ENCODE measurements around the gene P3H4.
"Not testable (repeated sequence)": the region's sequence is repeated elsewhere in the genome, so short reads cannot be mapped to it uniquely, and the experiment has no call there.

P3H4 gene

DNA sequence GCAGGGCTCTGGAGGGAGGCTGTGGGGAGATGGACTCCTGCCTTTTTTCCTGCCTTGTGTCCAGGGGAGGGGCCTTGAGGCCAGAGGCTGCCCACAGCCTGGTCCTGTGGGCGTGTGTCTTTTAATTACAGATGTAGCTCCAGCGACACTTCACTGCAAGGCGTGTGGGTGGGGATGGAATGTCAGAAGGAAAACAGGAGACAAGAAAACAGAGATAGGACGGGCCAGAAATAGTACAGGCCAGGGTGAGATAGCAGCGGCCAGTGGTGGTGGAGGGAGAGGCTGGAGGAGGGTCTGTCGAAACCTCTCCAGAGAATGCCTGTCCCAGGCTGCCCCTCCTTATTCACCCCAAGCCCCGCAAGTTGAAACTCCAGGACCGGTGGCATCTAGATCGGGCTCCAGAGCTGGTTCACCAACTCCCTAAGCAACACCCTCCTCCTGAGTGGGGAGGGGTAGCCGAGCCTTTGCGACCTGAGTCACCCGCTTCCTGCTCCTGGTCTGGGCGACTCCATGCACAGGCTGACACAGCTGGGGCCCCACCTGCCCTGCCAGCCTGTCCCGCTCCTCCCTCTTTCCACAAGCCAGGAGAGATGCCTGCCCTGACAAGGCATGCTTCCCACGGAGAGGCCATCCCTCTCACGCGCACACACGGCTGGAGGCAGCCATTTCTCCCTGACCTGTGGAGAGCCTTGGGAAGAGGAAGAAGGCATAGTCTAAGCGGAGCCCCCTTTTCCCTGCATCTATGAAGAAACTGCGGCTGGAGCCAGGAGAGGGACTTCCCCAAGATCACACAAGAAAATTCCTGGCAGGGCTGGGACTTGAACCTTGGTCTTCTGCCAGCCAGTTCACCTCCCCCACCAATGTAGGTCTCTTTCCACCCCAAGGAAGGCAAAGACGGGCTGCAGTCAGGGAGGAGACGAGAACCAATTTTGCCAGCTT, 18.6 kb downstream of the P3H4 start:
- no peak for DNase-seq

DNA sequence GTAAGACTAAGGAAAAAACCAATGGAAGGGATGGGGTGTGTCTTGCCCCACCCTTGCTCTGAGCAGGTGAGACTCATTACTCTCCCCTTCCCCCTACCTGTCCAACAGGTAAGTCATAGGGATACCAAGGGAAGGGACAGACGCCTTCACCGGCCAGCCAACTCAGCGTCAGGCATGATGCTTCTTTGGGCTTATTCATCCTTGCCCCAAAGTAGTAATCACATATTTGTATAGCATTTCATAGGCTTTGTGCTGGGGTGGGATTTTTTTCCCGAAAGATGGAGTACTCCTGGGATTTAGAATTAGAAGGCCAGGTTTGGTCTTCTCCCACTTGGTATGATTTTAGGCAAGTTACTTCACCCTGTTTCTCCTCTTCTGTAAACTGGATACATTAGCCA, 24.7 kb downstream of the P3H4 start:
- no peak for DNase-seq

DNA sequence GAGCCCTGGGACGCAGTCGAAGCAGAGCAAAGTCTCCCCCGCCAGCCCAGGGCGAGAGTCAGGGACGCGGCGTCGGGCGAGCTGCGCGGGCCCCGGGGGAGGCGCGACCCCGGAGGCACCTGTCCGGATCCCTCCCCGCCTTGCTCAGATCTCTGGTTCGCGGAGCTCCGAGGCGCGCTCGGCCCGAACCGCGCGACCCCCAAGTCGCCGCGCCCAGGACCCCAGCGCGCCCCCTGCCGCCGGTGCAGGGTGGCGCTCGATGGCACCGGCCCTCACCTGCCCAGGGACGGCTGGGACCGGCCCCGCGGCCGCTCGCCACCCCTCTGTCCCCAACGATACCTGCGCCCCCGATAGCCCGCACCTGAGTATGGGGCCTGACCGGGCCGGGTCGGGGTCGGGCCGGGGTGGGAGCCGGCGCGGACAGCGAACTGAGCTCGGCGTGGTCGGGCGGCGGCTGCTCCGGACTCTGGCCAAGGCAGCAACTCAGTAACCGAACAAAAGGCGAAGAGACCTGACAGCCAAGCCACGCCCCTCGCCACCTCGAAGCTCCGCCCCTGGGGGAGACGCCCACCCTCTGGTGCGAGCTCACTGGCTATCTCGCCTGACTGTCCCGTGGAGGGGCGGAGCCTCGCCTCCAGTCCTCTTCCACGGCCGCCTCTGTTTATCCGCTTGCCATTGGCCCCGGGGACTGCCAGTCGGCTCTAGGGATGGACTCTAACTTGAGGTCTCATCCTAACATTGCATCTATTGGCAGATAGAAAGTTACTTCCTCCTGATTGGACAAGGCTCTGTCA, 25.3 kb downstream of the P3H4 start, which contains the start of gene JUP:
JUP (minus strand) TSS at position 485 of the 794 bp plus-strand sequence. CDS start 14,857 bp downstream, outside the sequence.
- peak; percentile 86 for DNase-seq

DNA sequence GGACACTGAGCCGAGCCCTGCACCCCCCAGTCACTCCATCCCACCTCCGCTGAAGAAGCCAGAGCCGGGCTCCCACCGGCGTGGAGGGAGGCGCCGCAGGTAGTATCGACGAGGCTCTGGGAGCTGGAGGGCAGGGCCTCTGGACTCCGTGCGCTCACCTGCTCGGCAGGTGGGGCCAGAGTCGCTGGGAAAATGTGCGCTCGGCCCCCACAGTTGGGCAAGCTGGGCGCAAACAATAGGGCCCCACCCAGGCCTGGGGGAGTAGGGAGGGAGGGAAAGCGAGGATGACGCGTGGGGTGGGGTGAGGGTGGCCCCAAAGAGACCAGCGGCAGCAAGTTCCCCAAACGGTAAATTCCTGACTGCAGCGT, 25.9 kb downstream of the P3H4 start:
- DNase-seq: no peak

DNA sequence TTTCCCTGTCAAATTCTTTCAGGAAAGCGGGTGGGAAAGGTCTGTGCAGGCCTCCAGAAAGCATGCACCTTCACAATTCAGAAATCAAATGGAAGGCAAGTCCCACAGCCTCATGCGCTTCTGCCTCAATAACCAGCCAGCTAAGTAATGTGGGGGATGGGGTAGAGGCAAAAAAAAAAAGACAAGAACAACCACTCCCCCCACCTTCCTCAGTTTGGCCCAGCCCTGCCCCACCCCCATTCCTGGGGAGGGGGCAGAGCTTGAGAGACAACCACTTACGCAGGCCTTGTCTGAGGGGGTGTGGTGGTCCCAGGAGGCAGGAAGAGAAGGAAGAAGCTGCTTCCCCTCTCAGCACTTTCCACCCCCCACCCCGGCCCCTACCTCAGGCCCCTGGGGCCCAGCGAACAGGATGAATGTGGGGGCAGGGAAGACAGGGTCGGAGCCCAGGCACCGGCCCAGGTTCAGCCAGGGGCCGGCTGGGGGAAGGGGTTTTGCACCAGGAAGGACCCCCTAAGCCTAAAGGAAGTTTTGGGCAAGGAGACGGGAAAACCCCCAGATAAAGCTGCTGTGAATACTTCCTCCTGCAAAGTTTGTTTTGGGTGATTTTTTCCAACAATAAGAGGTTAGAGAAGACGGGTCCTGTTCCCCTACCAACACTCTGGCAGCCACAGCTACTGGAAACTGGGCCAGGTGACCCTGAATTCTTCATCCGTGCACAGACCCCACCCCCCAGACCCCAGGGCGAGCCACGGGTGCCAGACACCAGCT, 26.5 kb downstream of the P3H4 start:
- DNase-seq: no peak

DNA sequence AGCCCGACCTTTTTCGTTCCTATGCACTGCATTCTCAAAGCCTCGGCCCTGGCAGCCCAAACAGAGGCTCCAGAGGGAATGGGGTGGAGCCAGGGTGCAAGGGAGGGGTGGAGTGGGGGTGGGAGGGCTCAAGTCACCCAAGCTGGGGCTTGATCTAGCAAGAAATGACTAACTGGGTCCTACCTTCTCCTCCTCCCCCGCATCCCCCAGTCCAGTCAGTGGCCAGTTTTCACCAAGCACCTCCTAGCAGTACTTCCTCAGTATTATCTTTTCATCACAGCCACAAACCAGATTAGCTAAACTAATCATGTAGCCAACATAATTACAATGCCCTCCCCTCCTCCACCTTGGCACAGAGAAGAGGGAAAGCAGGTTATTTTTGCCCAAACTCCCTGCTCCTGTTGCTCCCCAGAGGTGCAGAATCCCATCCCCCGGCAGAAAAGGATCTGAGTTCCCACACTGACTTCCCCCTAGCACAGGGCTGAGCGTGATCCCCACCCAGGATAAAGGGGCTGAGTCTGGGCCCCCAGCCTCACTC, 27.5 kb downstream of the P3H4 start:
- DNase-seq: no peak

DNA sequence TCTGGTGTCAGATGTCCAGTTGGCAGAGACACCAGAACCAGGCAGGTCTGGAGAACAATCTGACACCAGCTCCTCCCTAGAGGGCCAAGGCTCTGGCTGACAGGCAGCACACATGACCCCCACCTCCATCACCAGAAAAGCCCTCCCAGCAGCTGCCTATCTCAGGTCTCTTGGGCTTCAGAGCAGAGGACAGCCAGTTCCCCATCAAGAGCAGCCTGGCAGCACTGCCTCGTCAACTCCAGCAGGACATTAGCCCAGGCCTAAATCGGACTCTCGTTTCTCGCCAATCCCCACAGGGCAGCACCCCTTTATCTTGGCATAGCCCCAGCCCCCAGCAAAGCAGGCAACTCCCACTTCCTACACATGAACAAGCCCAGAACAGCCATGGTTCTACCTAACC, 29.6 kb downstream of the P3H4 start:
- DNase-seq: no peak

DNA sequence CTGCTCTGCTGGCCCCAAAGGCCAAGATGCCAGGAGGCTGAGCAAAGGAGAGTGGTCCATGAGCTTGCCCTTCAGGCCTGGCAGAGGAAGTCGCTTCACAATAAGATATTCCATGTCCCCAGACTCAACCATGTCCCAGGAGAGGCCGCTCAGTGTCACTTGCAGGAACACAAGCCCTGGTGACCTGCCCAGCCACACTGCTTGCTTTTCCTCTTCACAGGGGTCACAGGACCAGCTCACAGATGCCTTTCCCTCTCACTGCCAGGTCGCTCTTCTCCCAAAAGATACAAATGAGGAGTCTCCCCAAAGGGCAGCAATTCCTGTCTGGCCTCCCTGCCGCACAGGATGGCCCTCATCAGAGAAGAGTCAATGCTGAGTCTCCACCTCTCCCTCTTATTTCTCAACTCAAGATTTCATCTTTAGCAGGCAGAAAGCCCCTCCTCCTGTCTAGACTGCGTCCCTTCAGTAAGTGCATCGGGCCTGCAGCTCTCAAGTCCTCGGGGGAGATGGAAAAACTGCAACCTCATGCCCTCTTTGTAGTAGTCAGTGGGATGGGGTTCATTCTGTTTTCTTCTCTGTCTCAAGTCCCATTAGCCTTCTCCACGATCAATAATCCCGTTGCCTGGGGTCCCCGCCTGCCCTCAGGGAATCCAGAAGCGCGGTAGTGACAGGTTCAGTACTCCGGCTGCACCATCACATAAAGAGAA, 30.2 kb downstream of the P3H4 start:
- no peak for DNase-seq

DNA sequence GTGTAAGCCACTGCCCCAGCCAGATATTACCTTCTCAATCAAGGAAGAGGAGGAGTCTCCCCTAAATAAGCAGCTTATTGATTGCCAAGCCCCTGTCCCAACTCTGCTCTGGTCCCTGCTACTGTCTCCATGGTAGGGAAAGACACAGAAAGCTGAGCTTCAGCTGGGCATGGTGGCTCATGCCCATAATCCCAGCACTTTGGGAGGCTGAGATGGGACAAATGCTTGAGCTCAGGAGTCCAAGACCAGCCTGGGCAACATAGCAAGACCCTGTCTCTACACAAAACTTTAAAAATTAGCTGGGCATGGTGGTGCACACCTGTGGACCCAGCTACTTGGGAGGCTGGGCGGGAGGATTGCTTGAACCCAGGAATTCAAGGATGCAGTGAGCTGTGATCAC, 31.8 kb downstream of the P3H4 start:
- DNase-seq: no peak

DNA sequence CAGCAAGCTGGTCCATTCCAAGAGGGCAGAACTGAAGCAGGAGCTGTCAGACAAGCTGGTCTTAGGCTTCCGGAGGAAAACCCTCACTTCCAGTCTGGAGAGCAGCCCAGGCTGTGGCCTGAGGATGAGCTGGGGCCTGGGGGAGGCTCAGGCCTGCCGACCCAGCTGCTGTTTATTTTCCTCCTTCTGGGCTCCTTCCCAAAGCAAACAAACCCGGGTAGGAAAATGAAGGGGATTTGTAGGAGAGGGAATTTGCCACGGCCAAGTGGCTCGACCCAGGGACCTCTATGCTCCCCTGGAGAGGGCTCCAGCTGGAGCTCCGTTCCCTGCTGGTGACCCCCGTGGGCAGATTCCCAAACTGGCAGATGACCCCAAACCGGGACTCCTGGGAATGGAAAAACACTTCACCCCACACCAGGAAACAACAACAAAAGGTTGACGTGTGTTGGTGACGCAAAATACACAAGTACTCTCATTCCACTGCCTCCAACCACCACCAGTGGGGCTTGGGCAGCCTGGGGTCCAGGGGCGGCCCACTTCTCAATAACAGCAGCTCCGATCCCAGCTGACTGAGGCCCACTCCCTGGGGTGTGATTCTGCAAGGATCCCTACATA, 34.1 kb downstream of the P3H4 start:
- no peak for DNase-seq

DNA sequence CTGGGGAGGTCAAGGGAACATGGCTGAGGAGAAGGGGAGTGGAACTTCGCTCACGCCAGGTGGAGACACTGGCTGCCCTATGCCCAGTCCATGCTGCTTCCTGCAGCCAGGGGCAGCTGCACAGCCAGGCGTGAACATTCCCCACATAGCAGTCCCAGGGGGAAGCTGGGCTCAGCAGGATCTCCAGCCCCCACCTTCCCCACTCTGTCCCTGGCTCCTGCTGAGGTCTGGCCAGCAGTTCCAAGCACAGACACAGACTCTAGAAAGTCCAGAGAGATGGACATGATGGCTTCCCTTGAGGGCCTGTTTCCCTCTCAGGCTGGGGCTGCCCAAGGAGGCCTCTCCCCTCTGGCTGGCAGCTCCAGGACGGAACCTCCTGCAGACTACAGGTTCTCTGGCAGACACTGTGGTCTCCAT, 34.6 kb downstream of the P3H4 start:
- DNase-seq: no peak

DNA sequence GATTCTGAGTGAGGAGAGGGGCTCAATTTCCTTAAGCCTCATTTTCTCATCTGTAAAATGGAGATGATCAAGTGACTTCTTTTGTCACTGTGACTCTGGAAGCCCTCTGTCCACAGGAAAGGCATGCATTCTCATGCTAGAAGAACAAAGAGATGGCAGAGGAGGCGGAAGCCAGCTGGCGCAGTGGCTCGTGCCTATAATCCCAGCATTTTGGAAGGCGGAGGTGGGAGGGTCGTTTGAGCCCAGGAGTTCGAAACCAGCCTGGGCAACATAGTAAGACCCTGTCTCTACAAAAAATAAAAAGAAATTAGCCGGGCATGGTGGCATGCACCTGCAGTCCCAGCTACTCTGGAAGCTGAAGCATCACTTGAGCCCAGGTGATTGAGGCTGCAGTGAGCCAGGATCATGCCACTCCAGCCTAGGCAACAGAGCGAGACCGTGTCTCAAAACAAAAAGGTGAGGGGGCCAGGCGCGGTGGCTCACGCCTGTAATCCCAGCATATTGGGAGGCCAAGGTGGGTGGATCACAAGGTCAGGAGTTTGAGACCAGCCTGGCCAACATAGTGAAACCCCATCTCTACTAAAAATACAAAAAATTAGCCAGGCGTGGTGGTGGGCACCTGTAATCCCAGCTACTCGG, 35.4 kb downstream of the P3H4 start:
- DNase-seq: not testable (repeated sequence)

DNA sequence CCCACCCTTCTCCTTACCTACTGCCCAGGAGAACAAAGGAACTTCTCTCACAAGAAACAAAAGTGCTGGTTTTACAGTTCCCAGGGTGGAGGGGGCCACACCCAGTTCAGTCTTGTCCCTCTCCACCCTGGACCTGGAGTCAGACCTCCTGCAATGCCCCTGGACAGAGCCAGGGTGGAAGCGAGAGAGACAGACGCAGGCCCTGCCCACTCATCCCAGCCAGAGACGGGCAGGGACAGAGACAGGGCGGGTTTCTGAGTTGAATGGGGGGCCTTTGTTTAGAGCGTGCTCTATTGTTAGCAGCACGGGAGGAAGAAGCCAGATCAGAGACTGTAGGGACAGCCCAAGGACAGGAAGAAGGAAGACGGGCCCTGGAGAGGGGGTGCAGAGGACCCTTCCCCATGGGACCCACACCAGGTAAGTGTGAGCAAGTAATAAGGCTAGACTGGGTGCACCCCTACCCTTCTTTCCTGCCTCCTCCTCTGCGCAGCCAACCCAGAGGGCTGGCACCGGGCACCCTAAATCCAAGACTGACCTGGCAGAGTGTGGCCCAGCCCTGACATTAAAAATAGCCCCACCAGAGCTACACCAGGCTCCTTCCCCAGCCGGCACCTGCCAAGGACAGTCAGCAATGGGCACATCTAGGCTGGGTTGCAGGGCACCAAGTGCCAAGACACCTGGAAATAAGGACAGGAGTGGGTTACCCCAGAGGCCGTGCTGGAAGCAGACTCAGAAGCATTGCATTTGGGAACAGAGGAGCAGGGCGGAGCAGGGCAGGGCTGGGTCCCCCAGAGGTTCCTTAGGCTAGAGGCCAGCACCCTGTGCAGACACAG, 36.1 kb downstream of the P3H4 start:
- no peak for DNase-seq

DNA sequence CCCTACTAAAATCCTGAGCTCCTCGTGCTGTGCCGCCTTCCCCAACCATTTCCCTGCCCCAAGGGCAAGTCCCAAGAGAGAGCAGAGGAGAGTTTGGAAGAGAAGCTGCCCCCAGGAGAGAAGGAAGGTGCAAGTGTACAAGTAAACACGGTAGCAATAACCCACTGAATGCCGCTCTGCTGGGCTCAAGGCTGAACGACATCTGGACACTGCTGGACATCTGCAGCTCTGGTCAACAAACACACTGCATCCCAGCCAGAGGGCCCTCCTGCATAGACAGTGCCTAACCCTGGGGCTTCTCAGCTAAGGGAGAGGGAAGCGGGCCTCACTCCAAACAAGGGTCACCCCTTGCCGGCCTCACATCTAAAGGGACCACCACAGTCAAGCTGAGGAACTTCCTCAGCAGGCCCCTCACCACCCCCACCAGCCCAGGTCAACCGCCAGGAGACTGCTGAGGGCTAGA, 38.0 kb downstream of the P3H4 start:
- no peak for DNase-seq

DNA sequence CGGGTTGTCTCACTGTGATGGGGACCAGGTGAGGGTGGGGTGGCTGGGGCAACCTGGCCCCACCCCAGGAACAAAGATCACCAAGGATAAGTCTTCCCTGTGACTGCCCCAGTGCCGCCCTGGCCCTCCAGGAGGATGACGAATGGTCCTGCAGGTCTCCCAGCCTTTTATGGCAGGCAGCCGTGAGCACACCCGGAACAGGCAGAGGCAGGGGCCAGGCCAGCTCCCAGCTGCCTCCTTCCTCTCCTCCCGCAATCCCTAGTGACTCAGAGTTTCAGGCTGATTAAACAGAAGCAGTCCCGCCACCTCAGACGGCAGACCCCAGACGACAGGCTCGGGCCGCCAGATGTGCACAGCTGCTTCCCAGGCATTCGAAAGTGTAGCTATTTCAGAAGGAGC, 38.6 kb downstream of the P3H4 start:
- DNase-seq: no peak

DNA sequence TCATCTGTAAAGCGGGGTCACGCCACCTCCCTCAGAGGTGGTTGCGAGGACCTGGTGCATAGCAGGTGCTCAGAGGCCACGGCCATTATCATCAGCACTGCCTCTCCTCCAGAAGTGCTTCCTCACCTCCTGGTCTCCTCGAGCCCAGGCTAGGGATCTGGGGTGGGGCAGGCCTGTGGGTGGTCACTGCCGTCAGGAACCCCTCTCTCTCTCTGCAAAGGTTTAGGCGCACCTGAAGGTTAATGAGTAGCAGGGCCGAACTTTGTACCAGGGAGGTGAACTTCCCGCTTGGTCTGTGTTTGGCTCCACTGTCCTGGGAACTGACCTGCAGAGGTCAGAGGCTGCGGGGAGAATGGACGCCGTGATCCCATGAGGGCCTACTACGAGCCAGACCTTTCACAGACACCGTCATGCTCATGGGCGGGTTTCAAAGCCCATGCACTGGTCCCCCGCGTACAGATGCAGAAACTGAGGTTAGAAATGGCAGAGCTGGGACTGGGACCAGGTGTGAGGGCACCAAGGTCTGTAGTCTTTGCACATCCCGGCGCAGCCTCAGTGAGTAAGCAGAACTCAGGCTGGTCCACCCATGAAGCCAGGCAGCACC, 39.1 kb downstream of the P3H4 start:
- DNase-seq: no peak

DNA sequence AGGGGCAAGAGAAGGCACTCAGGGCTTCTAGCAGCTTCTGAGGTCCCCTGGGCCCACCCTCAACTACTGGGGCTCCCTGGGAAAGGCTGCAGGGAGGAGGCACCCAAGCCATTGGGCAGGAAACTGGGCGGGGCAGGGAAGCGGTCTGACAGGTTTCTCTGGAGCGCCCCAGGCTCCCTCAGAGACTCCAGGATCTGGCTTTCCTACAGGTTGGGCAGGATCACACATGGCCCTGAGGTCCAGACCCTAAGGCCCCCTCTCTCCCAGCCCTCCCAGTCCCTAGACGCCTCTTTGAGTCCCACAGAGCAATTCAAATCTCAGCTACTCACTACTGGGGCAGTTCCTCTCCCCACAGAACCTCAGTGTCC, 39.5 kb downstream of the P3H4 start:
- DNase-seq: no peak

DNA sequence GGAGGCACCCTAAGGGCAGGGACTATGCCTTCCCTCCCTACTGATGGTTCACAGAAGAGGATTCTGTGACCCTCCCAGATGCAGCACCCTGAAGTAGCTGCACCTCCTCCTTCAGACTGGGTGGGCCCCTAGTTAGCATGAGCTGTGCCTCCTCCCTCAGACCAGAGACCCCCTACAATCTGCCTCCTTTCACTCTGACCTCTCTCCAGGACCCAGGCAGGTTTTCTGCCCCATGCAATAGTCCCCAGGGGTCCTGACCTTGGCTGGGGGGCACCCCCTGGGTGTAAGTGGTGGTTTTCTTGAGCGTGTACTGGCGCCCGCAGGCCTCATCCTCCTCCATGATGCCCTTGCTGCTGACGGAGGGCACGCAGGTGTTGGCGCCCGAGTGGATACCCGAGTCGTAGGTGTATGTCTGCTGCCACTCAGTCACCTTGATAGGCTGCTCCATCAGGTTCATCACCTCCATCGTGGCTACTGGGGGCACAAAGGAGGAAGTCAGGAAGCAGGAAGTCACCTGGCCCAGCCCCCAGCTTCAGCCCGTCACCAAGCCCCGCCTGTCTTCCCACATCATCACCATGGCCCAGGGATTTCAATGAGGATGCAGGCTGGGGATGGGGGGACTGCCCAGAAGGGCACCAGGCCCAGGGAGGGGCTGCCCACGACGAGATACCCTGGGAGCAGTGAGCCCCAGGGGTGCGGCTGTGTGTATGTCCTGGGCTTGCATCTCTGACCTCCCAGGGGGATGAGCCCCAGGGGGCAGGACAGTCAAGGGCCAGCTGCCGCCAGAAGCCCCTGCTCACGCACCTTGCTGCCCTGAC, 40.2 kb downstream of the P3H4 start:
- no peak for DNase-seq

DNA sequence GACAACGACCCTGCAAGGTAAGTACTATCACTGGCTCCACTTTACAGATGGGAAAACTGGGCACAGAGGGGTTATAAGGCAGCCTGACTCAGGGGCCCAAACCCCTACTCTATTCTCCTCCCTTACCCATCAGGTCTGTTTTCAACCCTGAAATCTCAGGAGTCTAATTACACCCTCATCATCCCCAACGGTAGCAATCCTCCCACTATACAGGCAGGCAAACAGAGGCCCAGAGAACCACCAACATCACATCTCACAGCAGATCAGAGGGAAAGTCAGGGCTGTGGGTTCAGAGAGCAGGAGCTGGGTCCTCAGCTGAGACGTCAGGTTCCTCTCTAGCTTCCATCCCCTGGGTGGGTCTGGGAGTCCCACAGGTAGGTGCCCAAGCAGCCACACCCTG, 41.8 kb downstream of the P3H4 start:
- DNase-seq: no peak

All from CD4-positive, alpha-beta T cell treated with Interleukin-4 for 4 hours (primary cell).